GM18867 (cell line): Measurements from ENCODE around the gene ARFRP1.

Experiments
- ATAC-seq: cut with Tn5 transposase; IDR thresholded peaks from one replicate; pipeline ENCODE4 v1.9.1; 2021; ENCODE audit warnings: mild to moderate bottlenecking, moderate library complexity; ENCODE audit not compliant: unreplicated experiment

ARFRP1 gene

GRCh38 chr20:63693083-63693732, 14.6 kb downstream of the ARFRP1 start:
- ATAC-seq = no peak

- no peak for ATAC-seq
Measured at GRCh38 chr20:63692436-63693082, 15.2 kb downstream of the ARFRP1 start.

- ATAC-seq = no peak
Measured at GRCh38 chr20:63691711-63692435, 15.9 kb downstream of the ARFRP1 start.

DNA sequence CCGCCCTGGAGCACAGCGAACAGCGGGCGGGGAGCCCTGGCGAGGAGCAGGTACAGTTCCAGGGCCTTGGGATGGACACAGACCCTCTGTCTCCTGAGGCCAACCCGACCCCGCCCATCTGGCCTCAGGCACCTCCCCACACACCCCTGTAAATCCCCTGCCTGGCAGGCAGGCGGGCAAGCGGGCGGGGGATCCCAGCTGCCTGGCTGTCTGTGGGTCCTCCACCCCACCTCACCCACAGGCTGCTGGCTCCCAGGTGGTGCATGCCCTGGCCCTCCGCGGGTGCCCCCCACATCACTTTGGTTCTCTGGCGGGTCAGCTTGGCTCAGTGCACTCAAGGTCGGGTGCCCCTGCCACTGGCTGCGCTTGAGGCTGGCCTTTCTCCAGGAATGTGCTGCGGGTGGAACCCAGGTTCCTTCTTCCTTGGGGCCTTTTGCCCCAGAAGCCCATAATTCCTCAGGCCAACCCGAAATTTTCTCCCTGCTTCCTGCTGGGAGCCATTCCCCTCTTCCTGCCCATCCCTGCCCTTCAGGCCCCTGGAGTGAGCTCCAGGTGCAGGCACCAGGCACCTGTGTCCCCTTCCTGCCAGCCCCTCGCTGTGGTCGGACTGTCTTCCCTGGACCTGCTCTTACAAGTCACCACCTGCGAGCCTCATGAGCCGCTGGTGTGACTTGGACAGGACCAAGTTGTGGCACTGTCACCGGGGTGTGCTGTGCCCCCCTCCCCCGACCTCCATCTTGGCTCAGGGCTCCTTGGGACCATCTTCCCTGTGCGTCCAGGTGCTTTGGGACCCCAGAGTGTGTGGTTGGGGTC, 16.7 kb downstream of the ARFRP1 start:
- no peak for ATAC-seq

DNA sequence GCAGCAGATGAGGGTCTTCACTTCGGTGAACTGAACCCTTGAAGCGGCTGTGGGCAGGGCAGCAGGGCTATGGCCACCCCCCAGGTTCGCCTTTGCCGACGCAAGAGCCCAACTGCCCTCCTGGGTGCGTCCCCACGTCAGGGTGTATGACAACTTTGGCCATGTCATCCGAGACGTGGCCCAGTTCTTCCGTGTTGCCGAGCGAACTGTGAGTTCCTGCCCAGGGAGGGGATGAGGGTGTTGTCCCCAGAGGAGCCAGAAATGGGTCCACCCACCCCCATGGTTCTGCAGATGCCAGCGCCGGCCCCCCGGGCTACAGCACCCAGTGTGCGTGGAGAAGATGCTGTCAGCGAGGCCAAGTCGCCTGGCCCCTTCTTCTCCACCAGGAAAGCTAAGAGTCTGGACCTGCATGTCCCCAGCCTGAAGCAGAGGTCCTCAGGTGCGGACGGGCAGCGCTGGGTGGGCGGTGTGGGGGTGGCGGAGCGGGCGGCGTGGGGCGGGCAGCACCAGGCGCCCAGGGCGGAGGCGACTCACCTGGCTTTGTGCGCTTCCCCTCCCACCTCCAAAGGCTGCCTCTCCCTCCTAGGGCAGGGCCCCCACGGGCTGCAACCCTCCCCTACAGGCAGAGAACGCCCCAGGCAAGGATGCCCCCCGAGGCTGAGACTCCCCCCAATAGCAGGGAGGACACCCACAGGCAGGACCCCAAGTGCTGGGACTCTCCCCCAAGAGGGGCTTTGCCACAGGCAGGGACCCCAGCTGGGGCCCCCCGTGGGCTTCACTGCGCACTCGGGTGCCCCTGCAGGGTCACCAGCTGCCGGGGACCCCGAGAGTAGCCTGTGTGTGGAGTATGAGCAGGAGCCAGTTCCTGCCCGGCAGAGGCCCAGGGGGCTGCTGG, 17.5 kb downstream of the ARFRP1 start:
- ATAC-seq = no peak

- no peak for ATAC-seq
Measured at GRCh38 chr20:63689046-63690002, 18.5 kb downstream of the ARFRP1 start.

DNA sequence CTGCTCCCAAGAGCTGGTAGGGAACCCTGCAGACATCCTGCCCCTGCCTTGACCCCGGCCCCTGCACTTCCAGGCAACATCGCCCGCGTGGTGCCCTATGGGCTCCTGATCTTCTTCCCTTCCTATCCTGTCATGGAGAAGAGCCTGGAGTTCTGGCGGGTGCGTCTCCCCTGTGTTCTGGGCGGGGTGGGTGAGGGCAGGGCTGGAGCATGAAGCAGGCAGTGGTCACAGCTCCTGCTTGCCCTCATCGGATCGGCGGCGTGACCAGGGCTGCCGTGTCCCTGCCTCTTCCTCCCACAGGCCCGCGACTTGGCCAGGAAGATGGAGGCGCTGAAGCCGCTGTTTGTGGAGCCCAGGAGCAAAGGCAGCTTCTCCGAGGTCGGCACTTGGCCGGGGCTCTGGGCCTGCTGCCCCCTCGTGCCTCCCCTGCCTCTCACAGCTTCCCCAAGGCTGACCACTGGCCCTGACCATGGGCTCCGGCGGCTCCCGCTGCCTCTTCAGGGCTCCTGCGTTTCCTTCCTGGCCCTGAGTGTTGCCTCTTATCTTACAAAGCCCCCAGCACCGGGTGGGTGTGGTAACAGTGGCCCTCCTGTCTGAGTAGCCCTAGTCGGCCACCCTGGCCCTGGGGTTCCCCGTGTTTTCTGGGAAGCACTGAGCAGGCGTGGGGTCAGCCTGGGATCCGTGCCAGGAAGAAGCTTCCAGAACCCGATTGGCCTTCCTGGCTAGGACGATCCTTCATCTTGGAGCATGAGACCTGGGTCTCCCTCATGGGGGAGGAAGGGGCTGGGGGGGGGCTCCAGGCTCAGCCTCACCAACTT, 19.3 kb downstream of the ARFRP1 start:
- no peak for ATAC-seq

GRCh38 chr20:63687419-63688178, 20.2 kb downstream of the ARFRP1 start:
- no peak for ATAC-seq

DNA sequence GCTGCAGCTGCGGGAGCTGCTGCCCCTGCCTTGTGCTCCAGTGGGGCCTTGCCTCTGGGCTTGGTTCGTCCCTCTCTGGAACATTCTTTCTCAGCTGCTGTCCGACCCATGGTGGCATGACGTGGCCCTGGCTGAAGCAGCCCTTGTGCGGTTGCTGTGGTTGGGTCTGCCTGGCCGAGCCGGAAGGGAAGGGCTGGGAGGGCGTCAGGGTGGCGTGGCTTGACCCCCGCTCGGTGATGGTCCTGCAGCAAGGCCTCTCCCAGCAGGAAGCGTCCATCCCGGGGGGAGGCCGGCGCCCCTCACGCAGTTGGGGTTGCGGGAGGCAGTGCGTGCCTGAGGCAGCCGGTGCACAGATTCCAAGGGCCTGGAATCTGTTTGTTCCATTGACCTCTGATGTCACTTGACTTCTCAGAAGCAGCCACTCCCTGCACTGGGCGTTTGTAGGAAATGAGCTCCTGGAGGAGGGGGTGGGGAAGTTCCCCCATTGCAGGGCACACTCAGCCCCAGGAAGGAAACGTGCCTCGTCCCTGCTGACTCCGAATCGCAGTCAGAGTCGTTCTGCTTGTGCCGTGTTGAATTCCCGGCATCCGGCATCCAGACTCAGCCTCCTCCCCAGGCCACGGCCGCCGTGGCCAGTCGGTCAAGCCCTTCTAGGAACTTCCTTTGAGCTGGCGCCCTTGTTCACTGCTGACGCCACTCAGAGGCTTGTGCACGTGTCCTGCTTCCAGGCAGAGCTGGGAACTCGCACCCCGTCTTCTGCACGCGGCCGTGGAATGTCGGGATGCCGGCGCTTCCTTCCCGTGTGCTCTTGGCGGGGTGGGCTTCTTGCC, 21.1 kb downstream of the ARFRP1 start:
- no peak for ATAC-seq

- no peak for ATAC-seq
Measured at GRCh38 chr20:63686094-63686491, 21.7 kb downstream of the ARFRP1 start.

DNA sequence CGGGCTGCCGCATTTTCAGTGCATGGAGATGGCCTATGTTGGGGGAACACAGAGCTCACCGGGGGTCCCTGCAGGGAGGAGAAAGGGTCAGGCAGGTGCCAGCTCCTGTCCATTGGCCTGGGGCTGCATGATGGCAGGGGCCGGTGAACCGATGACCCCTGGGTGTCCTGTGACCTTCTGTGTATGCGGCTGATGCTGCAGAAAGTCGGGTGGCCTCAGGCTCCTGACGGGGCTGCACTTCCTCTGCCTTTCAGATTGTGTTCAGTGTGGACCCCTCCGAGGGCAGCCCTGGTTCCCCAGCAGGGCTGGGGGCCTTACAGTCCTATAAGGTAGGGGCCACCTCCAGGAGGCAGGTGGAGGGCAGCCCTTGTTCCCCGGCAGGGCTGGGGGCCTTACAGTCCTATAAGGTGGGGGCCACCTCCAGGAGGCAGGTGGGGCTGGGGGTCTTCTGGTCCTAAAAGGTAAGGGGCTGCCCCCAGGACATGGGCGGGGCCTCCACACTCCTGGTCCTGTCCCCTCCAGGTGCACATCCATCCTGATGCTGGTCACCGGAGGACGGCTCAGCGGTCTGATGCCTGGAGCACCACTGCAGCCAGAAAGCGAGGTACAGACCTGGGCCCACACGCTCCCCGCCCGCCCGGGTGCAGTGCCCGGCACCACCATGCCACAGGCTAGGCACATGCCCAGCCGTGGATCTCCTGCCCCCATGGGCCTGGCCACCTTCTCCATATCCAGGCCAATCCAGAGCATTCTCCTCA, 22.3 kb downstream of the ARFRP1 start:
- no peak for ATAC-seq

GRCh38 chr20:63682384-63683139, 25.2 kb downstream of the ARFRP1 start:
- no peak for ATAC-seq

- no peak for ATAC-seq
Measured at GRCh38 chr20:63681609-63682142, 26.1 kb downstream of the ARFRP1 start.

- no peak for ATAC-seq
Measured at GRCh38 chr20:63680857-63681608, 26.7 kb downstream of the ARFRP1 start.
